ENCODE results near the gene LSM14B.
"Not testable (repeated sequence)": the region's sequence is repeated elsewhere in the genome, so short reads cannot be mapped to it uniquely, and the experiment has no call there.

LSM14B gene

DNA sequence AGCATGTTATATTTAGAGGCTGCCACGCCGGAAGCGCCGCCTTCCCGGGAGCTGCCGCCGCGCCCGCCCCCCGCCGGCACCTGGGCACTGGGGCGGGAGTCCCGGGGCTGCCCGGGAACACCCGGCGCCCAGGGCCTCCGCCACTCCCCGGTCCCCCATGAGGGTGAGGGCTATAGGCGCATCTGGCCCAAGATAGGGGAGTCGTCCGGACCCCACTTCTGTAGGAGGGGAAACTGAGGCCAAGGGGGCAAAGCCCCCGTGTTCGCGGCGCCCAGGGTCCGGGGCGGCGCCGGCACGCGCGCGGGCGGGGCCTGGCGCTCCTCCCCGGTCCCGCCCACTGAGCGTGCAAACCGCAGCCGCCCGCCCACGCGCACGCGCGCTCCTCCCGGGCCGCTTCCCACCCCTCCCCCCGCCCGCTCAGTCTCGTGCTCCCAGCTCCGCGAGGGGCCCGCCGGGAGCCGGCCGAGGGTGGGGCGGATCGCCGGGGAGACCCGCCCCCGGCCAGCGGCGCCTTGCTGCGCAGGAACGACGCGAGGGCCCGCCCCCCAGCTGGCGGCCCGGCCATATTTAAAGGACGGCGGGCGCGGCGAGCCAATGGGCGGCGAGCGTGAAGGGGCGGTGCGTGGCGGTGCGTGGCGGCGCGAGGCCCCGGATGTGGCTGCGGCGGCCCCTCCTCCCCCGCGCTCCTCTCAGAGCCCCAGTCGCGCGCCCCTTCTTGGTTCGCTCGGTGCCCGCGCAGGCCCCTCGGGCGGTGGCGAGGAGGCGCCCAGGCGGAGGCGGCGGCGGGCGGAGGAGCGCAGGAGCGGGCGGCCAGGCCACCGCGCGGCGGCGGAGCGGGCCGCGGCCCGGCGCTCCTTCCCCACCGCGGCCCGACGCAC is at the start of gene LSM14B:
Gene LSM14B, plus strand, starts transcription at position 700 of the 878 bp plus-strand sequence. CDS start 192 bp downstream, outside the sequence.
- peaks cover 42% of the 10 kb centered on the region for H3K36me3 Mint-ChIP-seq (ENCODE audit: low read depth)

DNA sequence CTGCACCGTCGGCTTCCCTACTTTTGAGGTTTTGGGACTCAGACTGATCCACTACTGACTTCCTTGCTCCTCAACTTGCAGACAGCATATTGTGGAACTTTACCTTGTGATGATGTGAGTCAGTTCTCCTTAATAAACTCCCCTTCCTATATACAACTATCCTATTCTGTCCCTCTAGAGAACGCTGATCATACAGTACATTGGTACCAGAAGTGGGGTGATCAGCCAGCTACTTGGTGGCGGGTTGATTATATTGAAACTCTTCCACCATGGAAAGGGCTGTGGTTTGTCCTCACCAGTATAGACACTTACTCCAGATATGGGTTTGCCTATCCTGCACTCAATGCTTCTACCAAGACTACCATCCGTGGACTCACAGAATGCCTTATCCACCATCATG is 49.0 kb upstream of the LSM14B start:
- H3K9me3 Mint-ChIP-seq = peaks cover 27% of the 10 kb centered on the region
- H3K4me1 Mint-ChIP-seq (ENCODE audit: low read depth) = no peaks in the 10 kb centered on the region
- no peak overlapping the region for H3K4me3 Mint-ChIP-seq
- H3K36me3 Mint-ChIP-seq (ENCODE audit: low read depth) = peaks cover 8% of the 10 kb centered on the region
- no peak for DNase-seq
- no peaks in the 10 kb centered on the region for H3K27me3 Mint-ChIP-seq
- H3K27ac Mint-ChIP-seq = no peak overlapping the region

More for the DNA sequence above, at the start of gene LSM14B:
- H3K27ac Mint-ChIP-seq = peak within 1 kb of the TSS; percentile 95
- H3K9me3 Mint-ChIP-seq = no peaks in the 10 kb centered on the region
- peaks cover 58% of the 10 kb centered on the region for H3K4me1 Mint-ChIP-seq (ENCODE audit: low read depth)
- H3K27me3 Mint-ChIP-seq = no peaks in the 10 kb centered on the region
- peak within 1 kb of the TSS; percentile 84 for H3K4me3 Mint-ChIP-seq
- DNase-seq = peak; percentile 99

DNA sequence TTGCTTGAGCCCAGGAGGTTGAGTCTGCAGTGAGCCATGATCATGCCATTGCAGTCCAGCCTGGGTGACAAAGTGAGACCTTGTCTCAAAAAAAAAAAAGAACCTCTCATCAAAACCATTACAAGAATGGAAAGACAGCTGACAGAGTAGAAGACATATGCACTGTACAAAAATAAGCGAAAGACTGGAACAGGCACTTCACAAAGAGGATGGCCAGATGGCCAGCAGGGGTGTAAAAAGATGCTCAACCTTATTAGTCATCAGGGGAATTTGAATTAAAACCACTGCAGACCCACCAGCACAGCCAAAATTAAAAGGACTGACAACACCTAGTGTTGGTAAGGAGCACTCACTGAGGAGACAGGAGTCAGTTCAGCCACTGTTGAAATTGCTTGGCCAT is 43.1 kb upstream of the LSM14B start:
- no peak overlapping the region for H3K27ac Mint-ChIP-seq
- H3K27me3 Mint-ChIP-seq = peaks cover 8% of the 10 kb centered on the region
- no peak overlapping the region for H3K4me3 Mint-ChIP-seq
- peaks cover 27% of the 10 kb centered on the region for H3K9me3 Mint-ChIP-seq
- no peak for DNase-seq
- H3K4me1 Mint-ChIP-seq (ENCODE audit: low read depth) = no peaks in the 10 kb centered on the region
- H3K36me3 Mint-ChIP-seq (ENCODE audit: low read depth) = peaks cover 8% of the 10 kb centered on the region

DNA sequence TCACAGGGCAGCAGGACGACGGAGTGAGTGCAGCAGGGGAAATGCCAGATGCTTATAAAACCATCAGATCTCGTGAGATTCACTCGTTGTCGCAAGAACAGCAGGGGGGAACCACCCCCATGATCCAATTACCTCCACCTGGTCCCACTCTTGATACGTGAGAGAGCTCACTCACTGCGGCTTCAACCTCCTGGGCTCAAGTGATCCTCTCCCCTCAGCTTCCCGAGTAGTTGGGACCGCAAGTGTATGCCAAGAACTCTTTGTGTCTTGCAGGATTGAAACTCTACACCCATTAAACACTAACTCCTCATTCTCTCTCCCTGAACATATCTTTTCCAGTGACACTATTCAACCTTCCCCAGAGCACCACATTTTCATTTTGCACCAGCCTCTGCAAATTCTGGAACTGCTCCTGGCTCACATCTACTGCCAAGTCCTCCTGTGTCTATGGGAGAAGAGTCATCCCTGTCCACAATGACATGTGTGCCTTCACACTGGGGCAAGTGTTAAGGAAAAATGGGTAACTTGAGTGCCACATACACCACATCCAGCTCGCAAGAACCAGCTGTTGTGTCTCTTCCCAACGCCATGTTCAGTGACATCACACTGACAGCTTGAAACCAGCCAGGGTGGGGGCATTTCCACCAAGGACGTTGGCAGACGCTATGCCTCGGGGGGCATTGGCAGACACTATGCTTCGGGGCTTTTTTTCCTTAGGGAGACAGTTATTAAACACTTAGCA is 41.9 kb upstream of the LSM14B start:
- DNase-seq = no peak
- peaks cover 21% of the 10 kb centered on the region for H3K9me3 Mint-ChIP-seq
- peaks cover 4% of the 10 kb centered on the region for H3K36me3 Mint-ChIP-seq (ENCODE audit: low read depth)
- no peaks in the 10 kb centered on the region for H3K4me1 Mint-ChIP-seq (ENCODE audit: low read depth)
- no peak overlapping the region for H3K27ac Mint-ChIP-seq
- H3K4me3 Mint-ChIP-seq = no peak overlapping the region
- peaks cover 14% of the 10 kb centered on the region for H3K27me3 Mint-ChIP-seq

DNA sequence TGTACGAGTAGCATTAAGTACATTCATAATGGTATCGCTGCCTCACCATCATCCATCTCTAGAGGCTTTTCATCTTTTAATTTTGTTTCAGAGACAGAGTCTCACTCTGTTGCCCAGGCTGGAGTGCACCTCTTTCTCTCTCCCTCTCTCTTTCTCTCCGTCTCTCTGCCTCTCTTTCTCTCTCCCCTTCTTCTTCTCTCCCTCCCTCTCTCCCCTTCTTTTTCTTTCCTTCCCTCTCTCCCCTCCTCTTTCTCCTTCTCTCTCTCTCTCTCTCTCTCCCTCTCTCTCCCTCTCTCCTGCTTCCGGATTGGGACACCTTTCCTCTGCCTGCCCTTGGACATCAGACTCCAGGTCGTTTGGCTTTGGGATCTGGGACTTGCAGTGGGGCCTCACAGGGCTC is 39.0 kb upstream of the LSM14B start:
- H3K4me3 Mint-ChIP-seq = no peak overlapping the region

DNA sequence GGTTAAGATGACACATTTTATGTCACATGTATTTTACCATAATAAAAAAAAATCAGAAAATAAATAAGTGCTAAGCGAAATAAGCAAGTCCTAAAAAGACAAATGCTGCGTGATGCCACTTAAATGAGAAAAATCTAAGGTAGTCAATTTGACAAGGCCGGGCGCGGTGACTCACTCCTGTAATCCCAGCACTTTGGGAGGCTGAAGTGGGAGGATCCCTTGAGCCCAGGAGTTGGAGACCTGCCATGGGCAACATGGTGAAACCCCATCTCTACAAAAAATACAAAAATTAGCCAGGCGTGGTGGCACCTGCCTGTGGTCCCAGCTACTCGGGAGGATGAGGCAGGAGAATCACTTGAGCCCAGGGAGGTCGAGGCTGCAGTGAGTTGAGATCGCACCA is 38.1 kb upstream of the LSM14B start:
- H3K27me3 Mint-ChIP-seq = peaks cover 14% of the 10 kb centered on the region
- H3K9me3 Mint-ChIP-seq; H3K4me1 Mint-ChIP-seq (ENCODE audit: low read depth); H3K36me3 Mint-ChIP-seq (ENCODE audit: low read depth); DNase-seq; H3K27ac Mint-ChIP-seq; H3K4me3 Mint-ChIP-seq: not testable (repeated sequence)

More for the DNA sequence above, 39.0 kb upstream of the LSM14B start:
- Mint-ChIP-seq H3K4me1 (ENCODE audit: low read depth) (no peaks in the 10 kb centered on the region), H3K27me3 (peaks cover 14% of the 10 kb centered on the region), H3K9me3 (peaks cover 9% of the 10 kb centered on the region), H3K27ac (no peak overlapping the region), H3K36me3 (ENCODE audit: low read depth) (no peaks in the 10 kb centered on the region)
- no peak for DNase-seq

DNA sequence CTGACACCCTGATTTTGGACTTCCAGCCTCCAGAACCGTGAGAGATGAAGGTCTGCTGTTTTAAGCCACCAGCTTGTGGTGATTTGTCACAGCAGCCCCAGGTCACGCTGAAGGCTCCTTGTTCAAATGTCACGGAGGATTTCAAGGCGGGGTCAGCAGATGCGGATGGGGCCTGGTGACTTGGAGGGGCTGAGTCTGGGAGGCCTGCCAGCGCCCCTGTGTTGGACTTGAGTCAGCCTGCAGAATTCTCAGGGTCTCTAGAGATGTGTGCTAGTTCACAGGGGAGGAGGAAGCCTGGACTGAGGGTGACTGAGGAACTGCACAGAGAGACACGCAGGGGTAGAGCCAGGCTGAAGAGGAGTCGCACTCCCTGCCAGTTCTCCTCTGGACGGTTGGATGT is 37.1 kb upstream of the LSM14B start:
- Mint-ChIP-seq H3K9me3 (peaks cover 4% of the 10 kb centered on the region), H3K27me3 (peaks cover 13% of the 10 kb centered on the region), H3K27ac (no peak overlapping the region), H3K4me1 (ENCODE audit: low read depth) (no peaks in the 10 kb centered on the region), H3K36me3 (ENCODE audit: low read depth) (no peaks in the 10 kb centered on the region), H3K4me3 (no peak overlapping the region)
- DNase-seq = no peak

DNA sequence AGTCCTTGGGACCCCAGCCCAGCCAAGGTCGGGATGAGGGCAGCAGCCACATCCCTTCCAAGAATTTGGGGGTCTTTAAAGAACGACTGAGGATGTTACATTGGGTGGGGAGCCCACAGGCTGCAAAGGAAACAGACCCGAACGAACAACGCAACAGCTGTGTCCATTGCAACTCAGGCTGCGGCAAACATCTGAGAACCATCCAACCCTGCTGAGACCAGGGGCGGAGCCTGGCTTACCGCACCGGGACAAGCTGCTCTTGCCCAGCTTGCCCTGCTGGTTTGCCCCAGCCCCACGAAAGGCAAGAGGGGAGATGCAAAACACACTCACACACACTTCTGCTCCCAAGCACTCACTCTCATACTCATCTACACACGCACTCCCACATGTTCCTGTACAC is 35.0 kb upstream of the LSM14B start:
- no peak overlapping the region for H3K4me3 Mint-ChIP-seq
- DNase-seq = no peak
- H3K27me3 Mint-ChIP-seq = peaks cover 9% of the 10 kb centered on the region
- no peak overlapping the region for H3K27ac Mint-ChIP-seq
- H3K36me3 Mint-ChIP-seq (ENCODE audit: low read depth) = no peaks in the 10 kb centered on the region
- peaks cover 6% of the 10 kb centered on the region for H3K9me3 Mint-ChIP-seq
- no peaks in the 10 kb centered on the region for H3K4me1 Mint-ChIP-seq (ENCODE audit: low read depth)

DNA sequence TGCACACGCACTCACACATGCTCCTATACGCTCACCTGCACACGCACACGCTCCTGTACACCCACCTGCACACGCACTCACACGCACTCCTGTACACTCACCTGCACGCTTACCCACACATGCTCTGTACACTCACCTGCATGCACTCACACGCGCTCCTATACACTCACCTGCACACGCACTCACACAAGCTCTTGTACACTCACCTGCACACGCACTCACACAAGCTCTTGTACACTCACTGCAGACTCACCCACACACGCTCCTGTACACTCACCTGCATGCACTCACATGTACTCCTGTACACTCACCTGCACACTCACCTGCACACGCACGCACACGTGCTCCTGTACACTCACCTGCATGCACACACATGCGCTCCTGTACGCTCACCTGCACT is 34.6 kb upstream of the LSM14B start:
- H3K9me3 Mint-ChIP-seq = peaks cover 6% of the 10 kb centered on the region
- no peak overlapping the region for H3K4me3 Mint-ChIP-seq
- no peaks in the 10 kb centered on the region for H3K36me3 Mint-ChIP-seq (ENCODE audit: low read depth)
- H3K27me3 Mint-ChIP-seq = peaks cover 10% of the 10 kb centered on the region
- H3K4me1 Mint-ChIP-seq (ENCODE audit: low read depth) = no peaks in the 10 kb centered on the region
- no peak overlapping the region for H3K27ac Mint-ChIP-seq
- no peak for DNase-seq

DNA sequence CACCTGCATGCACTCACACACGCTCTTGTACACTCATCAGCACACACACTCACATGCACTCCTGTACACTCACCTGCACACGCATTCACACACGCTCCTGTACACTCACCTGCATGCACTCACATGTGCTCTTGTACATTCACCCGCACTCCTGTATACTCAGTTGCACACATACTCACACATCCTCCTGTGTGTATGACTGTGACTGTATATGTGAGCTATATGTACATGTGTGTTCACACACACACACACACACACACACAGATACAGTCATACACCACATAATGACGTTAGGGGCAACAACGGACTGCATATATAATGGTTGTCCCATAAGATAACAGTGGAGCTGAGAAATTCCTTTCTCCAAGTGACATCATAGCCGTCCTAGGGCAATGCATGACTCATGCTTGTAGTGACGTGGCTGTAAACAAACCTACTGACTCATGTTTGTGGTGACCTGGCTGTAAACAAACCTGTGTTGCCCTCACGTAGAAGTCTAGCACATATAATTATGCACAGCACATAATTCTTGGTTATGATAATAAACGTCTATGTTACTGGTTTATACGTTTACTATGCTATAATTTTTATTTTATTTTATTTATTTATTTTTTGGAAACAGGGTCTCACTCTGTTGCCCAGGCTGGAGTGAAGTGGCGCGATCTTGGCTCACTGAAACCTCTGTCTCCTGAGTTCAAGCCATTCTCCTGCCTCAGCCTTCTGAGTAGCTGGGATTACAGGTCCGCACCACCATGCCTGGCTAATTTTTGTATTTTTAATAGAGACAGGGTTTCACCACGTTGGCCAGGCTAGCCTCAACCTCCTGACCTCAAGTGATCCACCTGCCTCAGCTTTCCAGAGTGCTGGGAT is 33.8 kb upstream of the LSM14B start:
- no peak for DNase-seq
- Mint-ChIP-seq H3K27ac (no peak overlapping the region), H3K27me3 (peaks cover 11% of the 10 kb centered on the region), H3K36me3 (ENCODE audit: low read depth) (no peaks in the 10 kb centered on the region), H3K4me1 (ENCODE audit: low read depth) (no peaks in the 10 kb centered on the region), H3K9me3 (peaks cover 6% of the 10 kb centered on the region), H3K4me3 (no peak overlapping the region)

DNA sequence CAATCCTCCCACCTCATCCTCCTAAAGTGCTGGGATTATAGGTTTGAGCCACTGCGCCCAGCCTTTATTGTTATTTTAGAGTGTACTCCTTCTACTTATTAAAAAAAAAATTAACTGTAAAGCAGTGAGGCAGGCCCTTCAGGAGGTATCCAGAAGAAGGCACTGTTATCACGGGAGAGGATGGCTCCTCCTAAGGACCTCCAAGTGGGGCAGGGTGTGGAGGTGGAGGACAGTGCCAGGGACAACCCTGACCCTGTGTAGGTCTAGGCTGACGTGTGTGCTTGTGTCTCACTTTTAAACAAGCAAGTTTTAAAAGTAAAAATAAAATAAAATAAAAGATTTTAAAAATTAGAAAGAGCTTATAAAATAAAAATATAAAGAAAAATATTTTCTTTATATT is 32.9 kb upstream of the LSM14B start:
- no peaks in the 10 kb centered on the region for H3K36me3 Mint-ChIP-seq (ENCODE audit: low read depth)
- DNase-seq = no peak
- H3K4me1 Mint-ChIP-seq (ENCODE audit: low read depth) = no peaks in the 10 kb centered on the region
- no peak overlapping the region for H3K27ac Mint-ChIP-seq
- H3K9me3 Mint-ChIP-seq = peaks cover 6% of the 10 kb centered on the region
- peaks cover 11% of the 10 kb centered on the region for H3K27me3 Mint-ChIP-seq
- H3K4me3 Mint-ChIP-seq = no peak overlapping the region

DNA sequence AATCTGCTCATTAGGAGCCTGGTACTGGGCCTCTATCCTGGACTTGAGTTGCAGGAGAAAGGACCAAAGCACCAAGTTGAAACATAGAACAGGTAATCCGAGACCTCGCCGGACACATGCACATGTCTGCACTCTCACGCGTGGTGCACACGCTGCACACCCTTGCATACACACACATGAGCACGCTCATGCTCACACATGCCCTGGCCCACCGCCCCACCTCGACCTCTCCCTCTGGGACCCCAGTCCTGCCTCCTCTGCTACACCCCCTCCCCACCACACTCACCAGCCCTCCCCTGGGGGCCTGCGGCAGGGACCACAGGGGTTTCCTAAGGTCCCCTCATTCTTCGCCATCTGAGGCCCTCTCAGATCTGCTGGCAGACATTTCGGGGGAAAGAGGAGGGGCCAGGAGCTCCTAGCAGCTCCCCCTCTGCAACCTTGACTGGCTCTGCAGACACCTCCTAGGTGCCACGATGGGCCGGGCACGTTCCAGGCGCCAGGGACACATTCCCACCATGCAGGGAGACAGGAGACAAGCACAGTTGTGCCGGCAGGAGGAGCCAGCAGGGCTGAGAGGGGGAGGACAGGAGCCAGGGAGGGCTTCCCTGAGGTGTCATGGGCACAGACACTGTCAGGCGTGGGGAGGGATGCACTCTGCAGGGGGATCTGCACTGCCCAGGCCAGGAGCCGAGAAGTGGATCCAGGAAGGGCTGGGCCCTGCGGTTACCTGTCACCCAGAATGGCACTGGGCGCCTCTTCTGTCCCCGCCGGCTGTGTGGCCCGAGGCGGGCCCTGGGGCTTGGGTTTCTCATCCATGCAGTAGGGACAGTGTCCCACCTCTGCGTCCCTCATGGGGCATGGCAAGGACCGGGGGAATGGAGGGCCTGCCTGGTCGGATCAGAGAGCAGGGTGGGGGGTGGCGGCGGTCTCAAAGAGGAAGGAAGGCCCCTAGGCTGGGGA is 25.6 kb upstream of the LSM14B start:
- Mint-ChIP-seq H3K9me3 (peaks cover 22% of the 10 kb centered on the region), H3K36me3 (ENCODE audit: low read depth) (peaks cover 6% of the 10 kb centered on the region), H3K27me3 (peaks cover 5% of the 10 kb centered on the region), H3K27ac (no peak overlapping the region), H3K4me3 (no peak overlapping the region), H3K4me1 (ENCODE audit: low read depth) (no peaks in the 10 kb centered on the region)
- no peak for DNase-seq

DNA sequence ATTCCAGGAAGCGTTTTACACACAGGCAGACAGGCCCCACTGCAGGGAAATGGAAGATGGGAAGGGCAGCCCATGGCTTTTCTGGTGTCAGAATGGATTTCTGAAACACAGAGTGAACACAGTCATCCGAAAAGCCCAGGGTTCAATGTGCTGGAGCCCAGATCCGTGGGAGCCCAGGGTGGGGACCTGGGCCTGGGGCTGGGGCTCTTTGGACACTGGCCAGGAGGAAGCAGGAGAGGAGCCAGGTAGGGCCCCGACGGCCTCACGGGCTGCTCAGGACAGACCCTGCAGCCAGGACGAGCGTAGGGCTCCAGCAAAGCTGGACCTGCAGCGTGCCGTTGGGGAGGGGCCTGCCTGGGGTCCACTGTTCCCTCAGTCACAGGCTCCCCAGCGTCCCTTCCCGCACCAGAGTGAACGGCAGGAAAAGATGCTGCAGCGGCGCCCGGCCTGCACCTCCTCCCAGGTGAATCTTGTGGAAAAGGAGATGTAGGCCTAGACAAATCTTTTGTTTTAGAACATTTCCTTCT is 24.3 kb upstream of the LSM14B start:
- DNase-seq = no peak
- H3K27ac Mint-ChIP-seq = no peak overlapping the region
- H3K4me1 Mint-ChIP-seq (ENCODE audit: low read depth) = no peaks in the 10 kb centered on the region
- peaks cover 20% of the 10 kb centered on the region for H3K9me3 Mint-ChIP-seq
- H3K4me3 Mint-ChIP-seq = no peak overlapping the region
- peaks cover 6% of the 10 kb centered on the region for H3K36me3 Mint-ChIP-seq (ENCODE audit: low read depth)
- no peaks in the 10 kb centered on the region for H3K27me3 Mint-ChIP-seq
